Stimulated activated CD8-positive, alpha-beta memory T cell treated with anti-CD3 and anti-CD28 coated beads, Interleukin-15, amount 100 ng/mL, for 48 hours (primary cell): ENCODE data around the gene P2RX4.
"Not testable (repeated sequence)": the region's sequence is repeated elsewhere in the genome, so short reads cannot be mapped to it uniquely, and the experiment has no call there.

Experiments used
- DNase-seq, 2 donors: peaks; one replicate each; pipeline ENCODE4 v3.0.0-alpha.2; 2020; ENCODE audit warnings: low read depth in 2 of 2

Gene P2RX4

DNA sequence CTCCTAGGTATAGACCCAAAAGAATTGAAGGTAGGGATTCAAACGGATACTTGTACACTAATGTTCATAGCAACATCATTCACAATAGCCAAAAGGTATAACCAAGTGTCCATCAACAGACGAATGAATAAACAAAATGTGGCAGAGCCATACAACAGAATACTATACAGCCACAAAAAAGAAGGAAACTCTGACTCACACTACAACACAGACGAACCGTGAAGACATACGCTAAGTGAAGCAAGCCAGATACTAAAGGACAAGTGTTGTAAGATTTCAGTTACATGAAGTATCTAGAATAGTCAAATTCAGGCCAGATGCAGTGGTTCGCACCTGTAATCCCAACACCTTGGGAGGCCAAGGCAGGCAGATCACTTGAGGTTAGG lies 67.4 kb downstream of the P2RX4 start:
- DNase-seq = no peak

DNA sequence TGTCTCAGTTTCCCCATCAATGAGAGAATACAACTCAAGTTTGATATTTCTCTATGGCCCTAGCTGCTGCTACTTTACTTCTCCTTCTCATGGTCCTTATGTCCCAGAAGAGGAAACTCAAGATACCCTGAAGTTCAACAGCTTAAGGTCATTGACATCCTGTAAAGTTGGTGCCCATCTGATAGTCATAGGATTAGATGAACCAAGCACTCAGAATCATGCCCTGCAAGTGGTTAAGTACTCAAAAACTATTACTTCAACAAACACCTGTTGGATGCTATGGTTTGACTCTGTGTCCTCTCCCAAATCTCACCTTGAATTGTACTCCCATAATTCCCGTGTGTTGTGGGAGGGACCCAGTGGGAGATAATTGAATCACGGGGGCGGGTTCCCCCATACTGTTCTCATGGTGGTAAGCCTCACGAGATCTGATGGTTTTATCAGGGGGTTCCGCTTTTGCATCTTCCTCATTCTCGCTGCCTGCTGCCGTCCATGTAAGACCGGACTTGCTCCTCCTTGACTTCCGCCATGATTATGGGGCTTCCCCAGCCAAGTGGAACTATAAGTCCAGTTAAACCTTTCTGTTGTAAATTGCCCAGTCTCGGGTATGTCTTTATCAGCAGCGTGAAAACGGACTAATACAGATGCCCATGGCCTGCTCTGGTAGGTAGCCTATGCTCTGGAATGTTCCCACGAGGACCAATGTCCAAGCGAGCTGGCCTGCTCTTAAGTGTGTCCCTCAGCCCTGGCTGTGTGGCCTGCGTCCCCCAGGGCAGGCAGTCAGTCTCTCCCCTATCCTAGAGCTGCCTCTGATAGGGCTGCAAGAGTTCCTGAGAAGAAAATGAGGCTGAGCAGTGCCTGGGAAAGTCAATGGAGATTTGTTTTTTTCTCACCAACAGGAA lies 68.5 kb downstream of the P2RX4 start:
- DNase-seq = no peak

DNA sequence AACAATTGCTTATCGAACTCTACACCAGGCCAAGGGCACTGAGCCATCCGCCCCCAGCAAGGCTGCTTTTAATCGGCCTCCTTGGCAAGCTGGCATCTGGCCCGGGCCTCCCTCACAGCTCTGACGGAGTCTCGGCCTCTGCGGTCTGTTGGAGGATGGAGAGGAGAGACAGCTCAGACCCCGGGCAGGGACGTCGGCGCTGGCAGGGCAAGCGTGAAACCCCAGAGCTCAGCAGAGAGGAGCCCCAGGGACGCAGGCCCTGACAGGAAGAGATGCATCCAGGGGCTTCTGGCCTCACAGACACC lies 69.1 kb downstream of the P2RX4 start:
- no peak for DNase-seq

DNA sequence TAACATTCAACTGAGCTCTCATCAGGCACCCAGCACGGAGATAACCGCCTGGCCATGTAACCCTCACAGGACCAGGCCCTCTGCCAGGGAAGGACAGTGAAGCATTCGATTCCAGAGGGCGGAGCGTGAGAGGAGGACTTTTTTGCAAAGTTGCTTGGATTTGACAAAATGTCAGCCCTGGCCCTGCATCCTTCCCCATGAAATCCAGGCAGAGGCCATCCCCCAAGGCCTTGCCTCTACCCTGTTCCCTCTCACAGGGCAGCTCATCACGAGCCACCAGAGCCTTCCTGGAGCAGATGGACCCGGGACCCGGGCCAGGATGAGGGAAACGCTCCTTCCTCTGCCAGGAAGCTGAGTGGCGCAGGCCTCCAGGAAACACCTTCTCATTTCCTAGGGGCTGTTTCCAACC lies 69.6 kb downstream of the P2RX4 start:
- no peak for DNase-seq

DNA sequence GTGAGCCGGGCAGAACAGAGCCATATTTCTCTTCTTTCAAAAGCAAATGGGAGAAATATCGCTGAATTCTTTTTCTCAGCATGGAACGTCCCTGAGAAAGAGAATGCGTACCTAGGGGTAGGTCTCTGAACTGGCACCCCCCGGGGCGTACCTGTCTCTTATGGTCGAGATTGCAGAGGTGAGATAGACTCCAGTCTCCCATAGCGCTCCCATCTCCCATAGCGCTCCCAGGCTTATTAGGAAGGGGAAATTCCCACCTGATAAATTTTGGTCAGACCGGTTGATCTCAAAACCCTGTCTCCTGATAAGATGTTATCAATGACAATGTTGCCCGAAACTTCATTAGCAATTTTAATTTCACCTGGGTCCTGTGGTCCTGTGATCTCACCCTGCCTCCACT lies 70.6 kb downstream of the P2RX4 start:
- not testable (repeated sequence) for DNase-seq

DNA sequence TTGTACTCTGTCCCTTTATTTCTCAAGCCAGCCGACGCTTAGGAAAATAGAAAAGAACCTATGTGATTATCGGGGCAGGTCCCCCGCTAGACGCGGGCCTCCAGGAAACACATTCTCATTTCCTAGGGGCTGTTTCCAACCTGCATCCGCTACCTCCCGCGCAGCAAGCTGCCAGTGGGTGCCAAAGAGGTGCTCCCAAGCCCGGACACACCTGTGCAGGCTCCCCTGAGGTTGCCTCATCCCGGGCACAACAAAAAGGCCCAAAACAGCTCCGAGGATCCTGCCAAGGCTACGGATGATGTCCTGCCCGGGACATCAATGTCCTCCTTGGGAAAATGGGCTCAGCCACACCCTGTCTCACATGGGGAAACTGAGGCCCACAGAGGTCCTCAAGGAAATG lies 71.2 kb downstream of the P2RX4 start:
- not testable (repeated sequence) for DNase-seq

DNA sequence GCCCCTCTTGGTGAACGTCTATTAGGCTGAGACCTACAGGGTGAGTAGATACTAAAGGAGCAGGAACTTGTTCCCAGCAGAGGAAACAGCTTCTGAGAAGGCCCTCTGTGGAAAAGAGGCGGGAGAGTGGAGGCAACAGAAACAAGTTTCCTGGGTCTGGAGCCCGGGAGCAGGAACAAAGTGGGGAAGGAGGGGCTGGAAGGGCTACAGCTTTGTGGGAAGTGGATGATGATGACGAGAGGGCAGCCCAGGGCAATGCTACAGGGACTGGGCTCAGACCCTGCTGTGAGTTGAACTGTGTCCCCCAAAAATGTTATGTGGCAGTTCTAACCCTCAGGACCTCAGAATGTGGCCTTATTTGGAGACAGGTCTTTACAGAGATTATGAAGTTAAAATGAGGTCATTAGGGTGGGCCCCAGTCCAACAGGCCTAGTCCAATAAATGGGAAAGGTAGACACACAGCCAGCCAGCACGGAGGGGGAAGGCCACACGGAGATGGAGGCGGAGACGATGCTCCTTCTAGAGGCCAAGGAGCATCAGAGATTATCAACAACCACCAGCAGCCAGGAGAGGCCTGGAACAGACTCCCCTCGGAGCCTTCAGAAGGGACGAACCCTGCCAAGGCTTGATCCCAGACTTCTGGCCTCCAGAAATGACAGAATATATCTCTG lies 72.3 kb downstream of the P2RX4 start:
- DNase-seq = no peak

DNA sequence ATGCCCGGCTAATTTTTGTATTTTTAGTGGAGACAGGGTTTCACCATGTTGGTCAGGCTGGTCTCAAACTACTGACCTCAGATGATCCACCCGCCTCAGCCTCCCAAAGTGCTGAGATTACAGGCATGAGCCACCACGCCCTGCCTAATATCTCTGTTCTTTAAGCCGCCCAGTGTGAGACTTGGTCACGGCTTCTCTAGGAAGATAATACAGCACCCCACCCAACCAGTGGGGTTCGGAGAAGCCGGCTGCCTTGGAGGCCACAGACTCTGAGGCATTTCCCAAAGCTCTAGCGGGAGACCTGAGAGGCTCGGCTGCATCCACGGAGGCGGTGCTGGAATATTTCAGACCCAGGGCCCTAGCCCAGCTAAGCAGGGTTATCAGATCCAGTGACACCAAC lies 73.0 kb downstream of the P2RX4 start:
- not testable (repeated sequence) for DNase-seq

DNA sequence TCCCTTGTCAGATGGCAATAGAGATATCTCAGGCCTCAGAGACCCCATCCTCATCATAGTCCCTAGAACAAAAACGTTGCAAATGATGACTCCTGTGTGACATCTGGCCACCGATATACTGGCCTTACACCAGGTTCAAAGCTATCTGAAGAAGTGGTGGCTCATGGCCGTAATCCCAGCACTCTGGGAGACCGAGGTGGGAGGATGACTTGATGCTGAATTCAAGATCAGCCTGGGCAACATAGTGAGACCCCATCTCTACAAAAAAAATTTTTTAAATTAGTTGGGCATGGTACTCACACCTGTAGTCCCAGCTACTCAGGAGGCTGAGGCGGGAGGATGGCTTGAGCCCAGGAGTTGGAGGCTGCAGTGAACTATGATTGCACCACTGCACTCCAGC lies 73.5 kb downstream of the P2RX4 start:
- DNase-seq = no peak
